ENCODE measurements around the gene ANK3.

Gene ANK3

GRCh38 chr10:60377955-60378354 lies 11.7 kb downstream of the ANK3 start:
- FAIRE-seq, result peak; percentile 94
- TF ChIP-seq POLR2A (IDR thresholded peaks at IDR 0.05; ENCODE audit: low read depth, low read length), result no peak
- peak; percentile 16 for DNase-seq (ENCODE audit: insufficient read length, low spot score)

GRCh38 chr10:60377042-60377352 lies 12.7 kb downstream of the ANK3 start:
- TF ChIP-seq POLR2A (IDR thresholded peaks at IDR 0.05; ENCODE audit: low read depth, low read length), result no peak
- DNase-seq (ENCODE audit: insufficient read length, low spot score) (no peak), FAIRE-seq (no peak)

GRCh38 chr10:60376221-60377041 lies 13.2 kb downstream of the ANK3 start:
- no peak for TF ChIP-seq POLR2A (IDR thresholded peaks at IDR 0.05; ENCODE audit: low read depth, low read length)
- FAIRE-seq (no peak), DNase-seq (ENCODE audit: insufficient read length, low spot score) (no peak)

- FAIRE-seq (peak; percentile 15), DNase-seq (ENCODE audit: insufficient read length, low spot score) (no peak)
- no peak for TF ChIP-seq POLR2A (IDR thresholded peaks at IDR 0.05; ENCODE audit: low read depth, low read length)
These were observed 14.2 kb downstream of the ANK3 start for GRCh38 chr10:60375293-60376004.

- no peak for TF ChIP-seq POLR2A (IDR thresholded peaks at IDR 0.05; ENCODE audit: low read depth, low read length)
- DNase-seq (ENCODE audit: insufficient read length, low spot score) (no peak), FAIRE-seq (no peak)
These were observed 14.8 kb downstream of the ANK3 start for GRCh38 chr10:60374836-60375235.

GRCh38 chr10:60372436-60372835 lies 17.2 kb downstream of the ANK3 start:
- no peak for TF ChIP-seq POLR2A (IDR thresholded peaks at IDR 0.05; ENCODE audit: low read depth, low read length)
- FAIRE-seq (no peak), DNase-seq (ENCODE audit: insufficient read length, low spot score) (no peak)

GRCh38 chr10:60369547-60369930 lies 20.1 kb downstream of the ANK3 start:
- no peak for FAIRE-seq
- TF ChIP-seq POLR2A (IDR thresholded peaks at IDR 0.05; ENCODE audit: low read depth, low read length), result no peak
- no peak for DNase-seq (ENCODE audit: insufficient read length, low spot score)

- no peak for DNase-seq (ENCODE audit: insufficient read length, low spot score)
- no peak for TF ChIP-seq POLR2A (IDR thresholded peaks at IDR 0.05; ENCODE audit: low read depth, low read length)
- peak; percentile 80 for FAIRE-seq
These were observed 20.7 kb downstream of the ANK3 start for GRCh38 chr10:60368875-60369546.

- TF ChIP-seq POLR2A (IDR thresholded peaks at IDR 0.05; ENCODE audit: low read depth, low read length), result no peak
- FAIRE-seq, result no peak
- no peak for DNase-seq (ENCODE audit: insufficient read length, low spot score)
These were observed 21.8 kb downstream of the ANK3 start for GRCh38 chr10:60367901-60368300.

GRCh38 chr10:60367431-60367830 lies 22.2 kb downstream of the ANK3 start:
- TF ChIP-seq POLR2A (IDR thresholded peaks at IDR 0.05; ENCODE audit: low read depth, low read length), result no peak
- DNase-seq (ENCODE audit: insufficient read length, low spot score) (no peak), FAIRE-seq (peak; percentile 65)

- TF ChIP-seq POLR2A (IDR thresholded peaks at IDR 0.05; ENCODE audit: low read depth, low read length), result no peak
- DNase-seq (ENCODE audit: insufficient read length, low spot score), result no peak
- FAIRE-seq, result peak; percentile 23
These were observed 22.7 kb downstream of the ANK3 start for GRCh38 chr10:60367024-60367423.

GRCh38 chr10:60363187-60363586 lies 26.5 kb downstream of the ANK3 start:
- no peak for DNase-seq (ENCODE audit: insufficient read length, low spot score)
- peak; percentile 72 for FAIRE-seq
- no peak for TF ChIP-seq POLR2A (IDR thresholded peaks at IDR 0.05; ENCODE audit: low read depth, low read length)

- no peak for DNase-seq (ENCODE audit: insufficient read length, low spot score)
- FAIRE-seq, result no peak
- TF ChIP-seq POLR2A (IDR thresholded peaks at IDR 0.05; ENCODE audit: low read depth, low read length), result no peak
These were observed 27.2 kb downstream of the ANK3 start for GRCh38 chr10:60362461-60362860.

- FAIRE-seq (no peak), DNase-seq (ENCODE audit: insufficient read length, low spot score) (no peak)
- TF ChIP-seq POLR2A (IDR thresholded peaks at IDR 0.05; ENCODE audit: low read depth, low read length), result no peak
These were observed 30.6 kb downstream of the ANK3 start for GRCh38 chr10:60359066-60359465.

Data from H54 (cell line).